ENCODE data around the gene GABARAP. TPM values are rescaled to one million over a fixed set of nuclear protein-coding genes. Genes with fewer than 3 reads are reported as not detected.

Gene GABARAP
- total RNA-seq, 2 donors from 2014 or later = 212 to 247 TPM

DNA sequence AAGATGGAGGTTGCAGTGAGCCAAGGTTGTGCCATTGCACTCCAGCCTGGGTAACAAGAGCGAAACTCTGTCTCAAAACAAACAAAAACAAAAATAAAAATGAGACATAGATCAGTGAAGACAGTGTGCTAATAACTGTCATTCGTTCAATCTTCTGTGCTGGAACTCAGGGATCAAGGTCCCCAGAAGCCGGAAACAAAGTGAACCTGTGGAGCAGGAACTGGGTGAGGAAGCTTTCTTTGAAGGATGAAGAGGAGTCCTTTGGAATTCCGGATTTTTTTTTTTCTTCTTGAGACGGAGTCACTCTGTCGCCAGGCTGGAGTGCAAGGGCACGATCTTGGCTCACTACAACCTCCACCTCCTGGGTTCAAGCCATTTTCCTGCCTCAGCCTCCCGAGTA is 37.2 kb upstream of the GABARAP start:
- H3K4me3 Mint-ChIP-seq = no peak overlapping the region
- no peaks in the 10 kb centered on the region for H3K36me3 Mint-ChIP-seq (ENCODE audit: low read depth)
- H3K27ac Mint-ChIP-seq = no peak overlapping the region
- H3K27me3 Mint-ChIP-seq = peaks cover 24% of the 10 kb centered on the region
- H3K4me1 Mint-ChIP-seq = peaks cover 22% of the 10 kb centered on the region
- DNase-seq (no peak), ATAC-seq (no peak)
- no peaks in the 10 kb centered on the region for H3K9me3 ChIP-seq (ENCODE audit: control insufficient read depth, low read length, poor library complexity, severe bottlenecking)

DNA sequence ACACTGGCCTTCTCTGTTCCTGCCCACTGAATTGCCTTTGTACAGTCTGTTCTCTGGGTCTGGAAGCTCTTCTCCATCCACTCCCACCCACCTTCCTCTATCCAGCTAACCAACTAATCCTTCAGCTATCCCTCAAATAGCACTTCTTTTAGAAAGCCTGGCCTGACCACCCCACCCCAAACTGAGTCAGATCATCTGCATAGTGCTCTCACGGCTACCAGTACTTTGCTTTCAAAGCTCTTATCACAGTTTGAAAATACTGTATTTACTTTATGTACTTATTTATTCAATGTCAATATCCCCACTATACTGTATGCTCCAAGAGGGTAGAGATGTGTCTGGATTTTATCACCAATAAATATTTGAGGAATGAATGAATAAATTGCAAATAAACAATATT is 24.5 kb upstream of the GABARAP start:
- peaks cover 22% of the 10 kb centered on the region for H3K4me1 Mint-ChIP-seq
- DNase-seq (no peak), ATAC-seq (no peak)
- H3K36me3 Mint-ChIP-seq (ENCODE audit: low read depth) = no peaks in the 10 kb centered on the region
- H3K9me3 ChIP-seq (ENCODE audit: control insufficient read depth, low read length, poor library complexity, severe bottlenecking) = no peaks in the 10 kb centered on the region
- no peak overlapping the region for H3K4me3 Mint-ChIP-seq
- H3K27me3 Mint-ChIP-seq = peaks cover 16% of the 10 kb centered on the region
- no peak overlapping the region for H3K27ac Mint-ChIP-seq

DNA sequence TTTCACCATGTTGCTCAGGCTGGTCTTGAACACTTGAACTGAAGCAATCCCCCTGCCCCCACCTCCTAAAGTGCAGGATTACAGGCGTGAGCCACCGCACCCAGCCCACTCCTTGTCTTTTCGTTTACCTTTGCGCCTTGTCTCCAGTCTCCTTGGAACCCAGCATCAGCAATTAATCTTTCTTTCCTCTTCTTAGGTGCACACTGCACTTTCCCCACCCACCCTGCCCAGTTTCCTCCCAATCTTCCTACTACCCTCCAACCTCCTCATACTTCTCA is 21.5 kb upstream of the GABARAP start:
- H3K27ac Mint-ChIP-seq = peak overlapping the region; percentile 88

DNA sequence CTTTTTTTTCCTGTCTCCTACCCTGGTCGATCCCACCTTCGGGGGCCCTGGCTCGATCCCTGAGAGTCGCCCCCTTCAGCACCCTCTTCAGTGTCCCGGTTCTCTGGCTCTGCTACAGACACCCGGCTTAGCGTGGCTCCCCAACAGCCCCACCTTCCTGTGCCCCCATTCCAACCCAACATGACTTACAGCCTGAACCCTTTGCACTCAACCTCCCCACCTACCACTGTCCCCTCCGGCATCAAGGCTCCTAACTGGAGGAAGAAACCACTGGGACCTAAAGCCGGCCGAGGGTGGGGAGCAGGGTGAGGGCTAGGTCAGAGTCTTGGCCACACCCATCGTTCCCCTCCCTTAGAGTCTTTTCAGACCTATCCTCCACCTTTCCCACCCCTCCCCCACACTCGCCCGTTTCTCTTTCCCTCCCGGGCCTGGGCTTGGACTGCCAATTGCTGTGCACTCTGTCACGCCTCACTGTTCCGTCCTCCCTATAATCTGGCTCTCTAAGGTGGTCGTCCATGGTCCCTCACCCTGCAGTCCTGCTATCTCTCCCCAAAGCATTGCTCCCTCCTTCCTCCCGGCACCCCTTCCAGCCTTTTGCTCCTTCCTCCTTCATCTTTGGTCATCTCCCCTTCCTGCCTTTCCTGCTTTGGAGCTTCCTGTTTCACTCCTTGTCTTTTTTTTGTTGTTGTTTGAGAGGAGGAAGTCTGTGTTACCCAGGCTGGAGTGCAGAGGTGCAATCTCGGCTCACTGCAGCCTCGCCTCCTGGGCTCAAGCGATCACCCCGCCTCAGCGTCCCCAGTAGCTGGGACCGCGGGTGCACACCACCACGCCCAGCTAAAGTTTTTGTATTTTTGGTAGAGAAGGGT is 20.9 kb upstream of the GABARAP start:
- Mint-ChIP-seq H3K27ac (peak overlapping the region; percentile 88), H3K36me3 (ENCODE audit: low read depth) (no peaks in the 10 kb centered on the region), H3K4me3 (peak overlapping the region; percentile 96), H3K4me1 (peaks cover 19% of the 10 kb centered on the region), H3K27me3 (peaks cover 16% of the 10 kb centered on the region)
- H3K9me3 ChIP-seq (ENCODE audit: control insufficient read depth, low read length, poor library complexity, severe bottlenecking) = no peaks in the 10 kb centered on the region
- DNase-seq (no peak), ATAC-seq (peak; percentile 19)

More for the DNA sequence above, 21.5 kb upstream of the GABARAP start:
- no peaks in the 10 kb centered on the region for H3K9me3 ChIP-seq (ENCODE audit: control insufficient read depth, low read length, poor library complexity, severe bottlenecking)
- DNase-seq (no peak), ATAC-seq (no peak)
- Mint-ChIP-seq H3K4me1 (peaks cover 19% of the 10 kb centered on the region), H3K4me3 (peak overlapping the region; percentile 96), H3K27me3 (peaks cover 16% of the 10 kb centered on the region), H3K36me3 (ENCODE audit: low read depth) (no peaks in the 10 kb centered on the region)

DNA sequence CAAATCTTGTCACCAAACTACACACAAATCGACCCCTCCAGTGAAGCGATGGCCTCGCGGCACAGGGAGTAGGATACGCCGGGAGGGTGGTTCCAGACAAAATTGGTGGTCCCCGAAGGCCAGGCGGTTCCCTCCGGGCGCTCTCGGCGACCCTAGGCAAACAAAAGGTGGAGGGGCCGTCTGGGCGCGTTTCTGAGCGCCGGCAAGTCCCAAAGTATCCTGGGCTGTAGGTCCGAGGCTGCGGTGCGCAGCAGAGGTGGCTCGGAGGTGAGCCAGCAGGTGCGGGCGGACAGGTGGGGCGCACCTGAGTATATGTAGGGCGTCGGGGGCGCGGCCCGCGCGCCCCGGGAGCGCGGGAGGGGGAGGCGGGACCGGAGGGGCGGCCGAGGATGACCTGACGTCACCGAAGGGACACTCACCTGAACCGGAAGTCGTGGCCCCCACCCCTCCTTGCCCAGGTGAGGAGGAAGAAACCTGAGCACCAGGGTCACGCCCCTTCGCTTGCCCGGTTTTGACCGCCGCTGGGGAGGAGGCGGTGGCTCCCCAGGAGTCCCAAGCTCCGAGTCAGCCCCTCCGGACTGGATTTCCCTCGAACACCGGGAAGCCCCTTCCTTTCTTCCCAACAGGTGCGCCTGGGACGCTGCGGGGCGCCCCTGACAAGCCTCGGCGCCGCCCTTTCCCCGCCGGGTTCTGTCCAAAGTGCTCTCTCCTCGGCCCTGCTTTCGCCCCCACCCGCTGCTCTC is 20.1 kb upstream of the GABARAP start, which contains the start of gene CLDN7:
CLDN7 (minus strand) TSS at position 287 of the 743 bp plus-strand sequence. CDS start 435 bp downstream, outside the sequence.
- Mint-ChIP-seq H3K36me3 (ENCODE audit: low read depth) (no peaks in the 10 kb centered on the region), H3K27ac (peak within 1 kb of the TSS; percentile 88), H3K4me1 (peaks cover 19% of the 10 kb centered on the region), H3K4me3 (peak within 1 kb of the TSS; percentile 96), H3K27me3 (peaks cover 16% of the 10 kb centered on the region)
- ATAC-seq (no peak), DNase-seq (no peak)
- no peaks in the 10 kb centered on the region for H3K9me3 ChIP-seq (ENCODE audit: control insufficient read depth, low read length, poor library complexity, severe bottlenecking)

DNA sequence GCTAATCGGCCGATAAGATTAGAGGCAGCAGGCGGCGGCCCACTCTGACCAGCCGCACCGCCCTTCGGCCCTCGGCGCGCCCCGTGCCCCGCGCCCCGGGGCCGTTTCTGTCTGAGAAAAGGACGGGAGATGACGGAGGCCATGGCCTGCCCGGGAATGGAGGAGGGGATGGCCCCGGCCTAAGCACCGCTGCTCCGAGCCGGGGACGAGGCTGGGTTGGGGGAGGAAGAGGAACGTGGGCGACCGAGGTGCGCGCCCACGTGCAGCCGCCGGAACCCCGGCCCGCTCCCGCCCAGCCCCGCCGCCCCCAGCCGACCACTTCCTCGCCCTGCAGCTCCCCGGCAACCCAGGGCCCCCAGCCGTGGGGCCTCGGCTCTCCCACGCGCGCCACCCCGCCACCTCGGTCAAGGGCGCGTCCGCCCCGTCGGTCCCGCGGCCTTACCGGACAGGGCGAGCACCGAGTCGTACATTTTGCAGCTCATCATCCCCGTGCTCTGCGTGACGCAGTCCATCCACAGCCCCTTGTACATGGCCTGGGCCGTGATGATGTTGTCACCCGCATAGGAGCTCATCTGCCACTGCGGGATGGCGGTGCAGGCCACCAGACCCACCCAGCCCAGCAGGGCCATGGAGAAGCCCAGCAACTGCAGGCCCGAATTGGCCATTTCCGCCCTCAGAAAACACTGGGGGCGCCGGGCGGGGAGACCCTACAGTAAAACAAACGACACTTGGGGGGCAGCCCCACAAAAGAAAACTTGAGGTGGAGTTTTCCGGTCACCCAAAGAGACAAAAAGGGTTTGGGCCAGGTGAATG is 19.3 kb upstream of the GABARAP start:
- ATAC-seq = peak; percentile 51
- no peak overlapping the region for H3K27ac Mint-ChIP-seq

DNA sequence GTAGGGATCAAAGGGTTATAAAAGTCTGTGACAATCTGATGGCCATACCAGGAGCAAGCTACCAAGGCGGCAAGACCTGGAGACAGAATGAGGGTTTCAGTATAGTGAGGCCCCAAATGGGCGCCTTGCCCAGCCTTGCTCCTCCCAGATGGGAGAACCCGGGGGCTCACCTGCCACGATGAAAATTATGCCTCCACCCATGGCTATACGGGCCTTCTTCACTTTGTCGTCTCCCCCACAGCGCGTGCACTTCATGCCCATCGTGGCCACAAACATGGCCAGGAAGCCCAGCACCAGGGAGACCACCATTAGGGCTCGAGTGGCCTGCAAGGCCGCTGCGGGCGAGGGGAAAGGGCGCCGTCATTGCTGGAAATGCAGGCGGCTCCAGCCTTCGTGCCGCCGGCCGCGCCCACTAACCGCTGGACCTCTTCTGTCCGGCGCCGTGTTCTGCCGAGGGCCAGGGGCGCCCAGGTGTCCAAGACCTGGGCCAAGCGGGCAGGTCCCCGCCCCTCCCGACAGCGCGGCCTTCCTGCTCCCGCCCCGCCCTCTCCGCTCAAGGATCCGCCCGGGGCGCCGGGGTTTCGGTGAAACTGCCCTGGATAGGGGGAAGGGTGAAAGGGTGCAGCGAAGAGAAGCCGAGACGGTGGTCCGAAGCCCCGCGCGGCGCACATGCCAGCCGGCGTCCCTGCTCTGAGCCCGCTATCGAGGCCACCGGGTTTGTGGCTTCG is 18.6 kb upstream of the GABARAP start:
- peaks cover 2% of the 10 kb centered on the region for H3K36me3 Mint-ChIP-seq (ENCODE audit: low read depth)

More for the DNA sequence above, 19.3 kb upstream of the GABARAP start:
- peaks cover 19% of the 10 kb centered on the region for H3K4me1 Mint-ChIP-seq
- H3K27me3 Mint-ChIP-seq = peaks cover 16% of the 10 kb centered on the region
- H3K36me3 Mint-ChIP-seq (ENCODE audit: low read depth) = peaks cover 2% of the 10 kb centered on the region
- H3K4me3 Mint-ChIP-seq = peak overlapping the region; percentile 78
- no peak for DNase-seq
- H3K9me3 ChIP-seq (ENCODE audit: control insufficient read depth, low read length, poor library complexity, severe bottlenecking) = no peaks in the 10 kb centered on the region

DNA sequence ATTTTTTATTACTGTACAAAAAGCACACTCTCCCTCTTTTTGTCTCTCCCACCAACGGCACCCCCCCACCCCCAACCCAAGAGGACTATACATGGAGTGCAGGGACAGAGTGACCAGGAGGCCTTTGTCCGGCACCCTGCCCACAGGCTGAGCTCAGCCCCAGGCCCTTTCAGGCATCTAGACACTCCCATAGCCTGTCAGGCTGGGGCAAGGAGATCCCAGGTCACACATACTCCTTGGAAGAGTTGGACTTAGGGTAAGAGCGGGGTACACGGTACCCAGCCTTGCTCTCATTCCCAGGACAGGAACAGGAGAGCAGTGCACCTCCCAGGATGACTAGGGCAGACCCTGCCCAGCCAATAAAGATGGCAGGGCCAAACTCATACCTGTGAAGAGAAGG is 17.9 kb upstream of the GABARAP start:
- H3K36me3 Mint-ChIP-seq (ENCODE audit: low read depth) = peaks cover 2% of the 10 kb centered on the region
- peak overlapping the region; percentile 50 for H3K4me3 Mint-ChIP-seq
- H3K27me3 Mint-ChIP-seq = peaks cover 16% of the 10 kb centered on the region
- H3K9me3 ChIP-seq (ENCODE audit: control insufficient read depth, low read length, poor library complexity, severe bottlenecking) = no peaks in the 10 kb centered on the region
- H3K4me1 Mint-ChIP-seq = peaks cover 19% of the 10 kb centered on the region
- H3K27ac Mint-ChIP-seq = peak overlapping the region; percentile 16
- ATAC-seq (no peak), DNase-seq (no peak)

More for the DNA sequence above, 18.6 kb upstream of the GABARAP start:
- DNase-seq (peak in 2 of 3 donors; percentile 34 to 42), ATAC-seq (peak; percentile 61)
- H3K4me1 Mint-ChIP-seq = peaks cover 19% of the 10 kb centered on the region
- H3K9me3 ChIP-seq (ENCODE audit: control insufficient read depth, low read length, poor library complexity, severe bottlenecking) = no peaks in the 10 kb centered on the region
- H3K27ac Mint-ChIP-seq = peak overlapping the region; percentile 16
- H3K27me3 Mint-ChIP-seq = peaks cover 16% of the 10 kb centered on the region
- peak overlapping the region; percentile 62 for H3K4me3 Mint-ChIP-seq

DNA sequence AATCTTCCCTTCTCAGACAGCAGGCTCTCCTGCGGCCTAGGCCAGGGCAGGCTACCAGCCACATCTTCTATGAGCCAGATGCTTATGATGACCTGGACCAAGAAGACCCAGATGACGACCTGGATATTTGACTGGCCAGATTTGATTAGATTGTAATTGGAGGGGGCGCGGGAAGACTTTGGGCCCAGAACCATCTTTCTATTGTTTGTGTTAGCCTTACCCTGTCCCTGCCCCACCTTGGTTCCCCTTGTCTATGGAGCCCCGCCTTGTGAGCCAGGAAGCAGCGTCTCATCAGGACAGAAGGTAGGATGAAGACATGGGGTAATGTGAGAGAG is 17.3 kb upstream of the GABARAP start:
- peaks cover 19% of the 10 kb centered on the region for H3K4me1 Mint-ChIP-seq
- no peak overlapping the region for H3K4me3 Mint-ChIP-seq
- H3K36me3 Mint-ChIP-seq (ENCODE audit: low read depth) = peaks cover 5% of the 10 kb centered on the region
- peaks cover 16% of the 10 kb centered on the region for H3K27me3 Mint-ChIP-seq
- no peak for DNase-seq
- no peak for ATAC-seq
- no peak overlapping the region for H3K27ac Mint-ChIP-seq
- H3K9me3 ChIP-seq (ENCODE audit: control insufficient read depth, low read length, poor library complexity, severe bottlenecking) = no peaks in the 10 kb centered on the region

DNA sequence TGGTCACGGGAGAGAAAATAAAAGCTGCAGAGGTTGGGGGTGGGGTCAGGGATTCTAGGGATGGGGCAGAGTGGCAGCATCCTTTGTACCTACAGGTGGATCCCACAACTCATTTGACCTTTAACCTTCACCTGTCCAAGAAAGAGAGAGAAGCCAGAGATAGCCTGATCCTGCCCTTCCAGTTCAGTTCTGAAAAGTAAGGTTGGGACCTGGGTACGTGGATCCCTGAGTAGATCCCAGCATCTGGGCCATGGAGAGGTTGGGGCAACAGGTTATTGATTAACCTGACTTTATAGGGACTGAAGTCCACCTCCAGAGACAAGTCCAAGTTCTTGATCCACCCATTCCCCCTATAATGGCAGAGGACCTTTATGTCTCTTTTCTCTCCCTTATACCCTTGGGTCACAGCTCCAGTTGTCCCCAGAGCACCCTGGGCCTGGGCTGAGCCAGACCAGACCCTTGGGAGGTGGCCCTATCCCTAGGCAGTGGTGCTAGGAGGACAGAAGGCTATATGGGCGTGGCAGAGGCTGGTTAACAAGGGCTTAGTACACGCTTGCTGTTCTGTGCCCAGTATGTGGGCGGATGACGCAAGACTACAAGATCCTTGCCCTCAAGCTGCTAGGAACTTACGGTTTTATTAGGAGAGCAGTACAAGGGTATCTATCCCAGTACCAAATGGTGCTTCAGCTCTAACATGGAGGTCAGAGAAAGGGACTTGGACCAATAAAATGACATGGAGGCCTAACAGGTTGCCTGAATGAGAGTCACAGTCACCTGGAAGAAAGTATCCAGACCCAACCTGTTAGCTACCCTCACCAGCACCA is 16.7 kb upstream of the GABARAP start:
- Mint-ChIP-seq H3K4me3 (no peak overlapping the region), H3K4me1 (peaks cover 19% of the 10 kb centered on the region), H3K36me3 (ENCODE audit: low read depth) (peaks cover 6% of the 10 kb centered on the region), H3K27me3 (peaks cover 13% of the 10 kb centered on the region), H3K27ac (no peak overlapping the region)
- DNase-seq = no peak
- no peak for ATAC-seq
- H3K9me3 ChIP-seq (ENCODE audit: control insufficient read depth, low read length, poor library complexity, severe bottlenecking) = no peaks in the 10 kb centered on the region

DNA sequence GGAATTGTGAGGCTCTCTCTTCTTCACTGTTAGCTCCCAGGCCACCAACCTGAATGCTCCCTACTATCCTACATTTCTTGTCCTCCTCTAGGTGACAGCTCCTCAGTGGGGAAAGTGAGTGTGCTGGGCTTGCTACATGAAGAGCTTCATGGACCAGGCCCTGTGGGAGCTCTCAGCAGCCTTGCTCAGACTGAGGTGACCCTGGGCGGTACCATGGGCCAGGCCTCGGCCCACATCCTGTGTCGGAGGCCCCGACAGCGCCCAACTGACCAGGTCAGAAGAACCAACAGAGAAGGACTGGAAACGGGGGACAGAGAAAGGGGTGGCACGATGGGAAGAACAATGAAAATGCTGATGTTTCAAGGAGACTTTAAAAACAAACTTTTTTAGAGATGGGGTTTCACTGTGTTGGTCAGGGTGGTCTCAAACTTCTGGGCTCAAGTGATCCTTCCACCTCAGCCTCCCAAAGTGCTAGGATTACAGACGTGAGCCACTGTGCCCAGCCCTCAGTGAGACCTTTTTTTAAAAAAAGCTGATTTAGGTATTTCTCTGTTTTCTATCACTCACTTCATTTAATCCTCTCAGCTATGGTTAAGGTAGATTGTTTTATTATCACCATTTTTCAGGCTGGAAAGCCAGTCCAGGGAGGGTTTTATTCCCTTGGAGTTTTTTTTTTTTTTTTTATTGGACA is 14.7 kb upstream of the GABARAP start:
- H3K27ac Mint-ChIP-seq = peak overlapping the region; percentile 56
- H3K4me1 Mint-ChIP-seq = peaks cover 14% of the 10 kb centered on the region
- H3K4me3 Mint-ChIP-seq = peak overlapping the region; percentile 52
- H3K36me3 Mint-ChIP-seq (ENCODE audit: low read depth) = peaks cover 12% of the 10 kb centered on the region
- no peaks in the 10 kb centered on the region for H3K9me3 ChIP-seq (ENCODE audit: control insufficient read depth, low read length, poor library complexity, severe bottlenecking)
- H3K27me3 Mint-ChIP-seq = no peaks in the 10 kb centered on the region
- DNase-seq (no peak), ATAC-seq (no peak)

All from T-helper 17 cell (primary cell).